Epithelial cell of esophagus (primary cell): ENCODE results near the gene GTF3C4.
"Not testable (repeated sequence)": the region's sequence is repeated elsewhere in the genome, so short reads cannot be mapped to it uniquely, and the experiment has no call there.

Experiments
- DNase-seq: peaks from one replicate; pipeline ENCODE4 v3.0.0; 2010; ENCODE audit warnings: low read depth
- H3K4me3 ChIP-seq: 2 replicates; pipeline ENCODE4 v1.5.1; 2011; ENCODE audit warnings: mild to moderate bottlenecking, low read length, control low read depth
- CTCF ChIP-seq: IDR thresholded peaks from 2 replicates; pipeline ENCODE4 v1.5.1; 2011; ENCODE audit warnings: low read depth, mild to moderate bottlenecking, low read length, control low read depth, inconsistent platforms; ENCODE audit not compliant: insufficient read depth; ENCODE audit errors: missing control alignments

The GTF3C4 gene

GRCh38 chr9:132717326-132717945 is 47.2 kb downstream of the GTF3C4 start:
- no peak overlapping the region for H3K4me3 ChIP-seq
- DNase-seq = no peak
- no peak for TF ChIP-seq CTCF

- H3K4me3 ChIP-seq = not testable (repeated sequence)
These were observed 48.2 kb downstream of the GTF3C4 start for GRCh38 chr9:132718381-132718928.

GRCh38 chr9:132721661-132722060 is 51.4 kb downstream of the GTF3C4 start:
- H3K4me3 ChIP-seq = no peak overlapping the region
- no peak for TF ChIP-seq CTCF
- no peak for DNase-seq

More at GRCh38 chr9:132718381-132718928, 48.2 kb downstream of the GTF3C4 start:
- DNase-seq = not testable (repeated sequence)

GRCh38 chr9:132722564-132723065 is 52.4 kb downstream of the GTF3C4 start:
- no peak for DNase-seq
- no peak for TF ChIP-seq CTCF
- H3K4me3 ChIP-seq = no peak overlapping the region

GRCh38 chr9:132723809-132724208 is 53.5 kb downstream of the GTF3C4 start:
- TF ChIP-seq CTCF = no peak
- no peak overlapping the region for H3K4me3 ChIP-seq
- DNase-seq = no peak

- TF ChIP-seq CTCF = no peak
- no peak overlapping the region for H3K4me3 ChIP-seq
- DNase-seq = no peak
These were observed 55.0 kb downstream of the GTF3C4 start for GRCh38 chr9:132725306-132725705.

GRCh38 chr9:132726576-132727130 is 56.4 kb downstream of the GTF3C4 start:
- DNase-seq = no peak

More at GRCh38 chr9:132726576-132727130, 56.4 kb downstream of the GTF3C4 start:
- H3K4me3 ChIP-seq = no peak overlapping the region
- TF ChIP-seq CTCF = no peak
